ENCODE measurements around the gene GID8. TPM values are rescaled to one million over a fixed set of nuclear protein-coding genes. Genes with fewer than 3 reads are reported as not detected.

The GID8 gene
- total and polyA plus RNA-seq, 2 of the 13 experiments (the other 11 are each of a cell fraction or from before 2014, with no cell fraction given): 39.6 to 59.8 TPM

DNA sequence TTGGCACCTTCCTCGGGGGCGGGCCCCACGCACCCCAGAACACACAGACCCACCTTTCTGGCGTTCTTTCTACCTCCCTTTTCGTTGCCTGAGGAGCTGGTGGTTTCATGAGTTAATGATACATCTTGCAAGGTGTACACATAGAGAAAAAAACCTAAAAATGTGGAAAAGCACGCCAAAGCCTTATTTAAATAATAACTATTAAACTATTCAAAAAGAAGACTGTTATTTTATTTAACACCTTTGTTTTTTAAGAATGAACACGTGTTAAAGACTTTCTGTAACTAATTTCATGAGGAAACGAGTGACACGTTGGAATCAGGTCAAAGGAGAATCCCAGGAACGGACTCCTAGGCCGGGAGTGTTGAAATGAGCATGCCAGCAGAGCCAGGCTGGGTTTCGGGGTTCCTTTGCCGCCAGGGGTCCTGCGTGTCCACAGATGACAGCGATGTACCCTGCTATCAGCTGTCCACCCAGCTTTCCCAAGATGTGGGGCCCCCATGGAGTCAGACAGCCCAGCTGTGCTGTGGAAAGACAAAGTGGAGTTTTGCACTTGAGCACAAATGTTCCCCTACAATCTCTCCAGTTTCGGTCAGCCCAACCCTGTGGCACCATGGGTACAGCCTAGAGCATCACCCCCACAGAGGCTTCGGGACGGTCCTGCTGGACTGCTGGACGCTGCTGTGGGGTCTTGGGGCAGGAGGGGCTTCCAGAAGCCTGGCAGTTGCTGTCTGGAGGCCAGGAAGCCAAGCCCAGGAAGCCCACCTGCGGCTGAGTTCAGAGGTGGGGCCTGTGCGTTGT, 30.6 kb downstream of the GID8 start (continued):
- TF ChIP-seq, protein P1, sequence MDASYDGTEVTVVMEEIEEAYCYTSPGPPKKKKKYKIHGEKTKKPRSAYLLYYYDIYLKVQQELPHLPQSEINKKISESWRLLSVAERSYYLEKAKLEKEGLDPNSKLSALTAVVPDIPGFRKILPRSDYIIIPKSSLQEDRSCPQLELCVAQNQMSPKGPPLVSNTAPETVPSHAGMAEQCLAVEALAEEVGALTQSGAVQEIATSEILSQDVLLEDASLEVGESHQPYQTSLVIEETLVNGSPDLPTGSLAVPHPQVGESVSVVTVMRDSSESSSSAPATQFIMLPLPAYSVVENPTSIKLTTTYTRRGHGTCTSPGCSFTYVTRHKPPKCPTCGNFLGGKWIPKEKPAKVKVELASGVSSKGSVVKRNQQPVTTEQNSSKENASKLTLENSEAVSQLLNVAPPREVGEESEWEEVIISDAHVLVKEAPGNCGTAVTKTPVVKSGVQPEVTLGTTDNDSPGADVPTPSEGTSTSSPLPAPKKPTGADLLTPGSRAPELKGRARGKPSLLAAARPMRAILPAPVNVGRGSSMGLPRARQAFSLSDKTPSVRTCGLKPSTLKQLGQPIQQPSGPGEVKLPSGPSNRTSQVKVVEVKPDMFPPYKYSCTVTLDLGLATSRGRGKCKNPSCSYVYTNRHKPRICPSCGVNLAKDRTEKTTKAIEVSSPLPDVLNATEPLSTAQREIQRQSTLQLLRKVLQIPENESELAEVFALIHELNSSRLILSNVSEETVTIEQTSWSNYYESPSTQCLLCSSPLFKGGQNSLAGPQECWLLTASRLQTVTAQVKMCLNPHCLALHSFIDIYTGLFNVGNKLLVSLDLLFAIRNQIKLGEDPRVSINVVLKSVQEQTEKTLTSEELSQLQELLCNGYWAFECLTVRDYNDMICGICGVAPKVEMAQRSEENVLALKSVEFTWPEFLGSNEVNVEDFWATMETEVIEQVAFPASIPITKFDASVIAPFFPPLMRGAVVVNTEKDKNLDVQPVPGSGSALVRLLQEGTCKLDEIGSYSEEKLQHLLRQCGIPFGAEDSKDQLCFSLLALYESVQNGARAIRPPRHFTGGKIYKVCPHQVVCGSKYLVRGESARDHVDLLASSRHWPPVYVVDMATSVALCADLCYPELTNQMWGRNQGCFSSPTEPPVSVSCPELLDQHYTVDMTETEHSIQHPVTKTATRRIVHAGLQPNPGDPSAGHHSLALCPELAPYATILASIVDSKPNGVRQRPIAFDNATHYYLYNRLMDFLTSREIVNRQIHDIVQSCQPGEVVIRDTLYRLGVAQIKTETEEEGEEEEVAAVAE (CRISPR knock-in tag; IDR thresholded peaks at IDR 0.05; ENCODE audit: borderline replicate concordance): peak; percentile 21; the same call in 1 of the 2 replicates
- TF ChIP-seq ZNF10 (CRISPR knock-in tag; IDR thresholded peaks at IDR 0.05; ENCODE audit: borderline replicate concordance, low read depth) (no peak), MED13 (CRISPR knock-in tag; IDR thresholded peaks at IDR 0.05) (peak; percentile 14; the same call in 1 of the 2 replicates), TOPORS (CRISPR knock-in tag; IDR thresholded peaks at IDR 0.05) (peak; percentile 61; the same call in 1 of the 2 replicates), ZSCAN31 (CRISPR knock-in tag; IDR thresholded peaks at IDR 0.05; ENCODE audit: low read depth) (peak; percentile 81), ZBTB10 (CRISPR knock-in tag; IDR thresholded peaks at IDR 0.05; ENCODE audit: borderline replicate concordance) (peak; percentile 89; the same call in 1 of the 2 replicates), JUND (CRISPR knock-in tag; IDR thresholded peaks at IDR 0.05) (no peak), NRL (CRISPR knock-in tag; IDR thresholded peaks at IDR 0.05; ENCODE audit: borderline replicate concordance) (peak; percentile 76; the same call in 1 of the 2 replicates), HNF1A (IDR thresholded peaks at IDR 0.05; ENCODE audit: low read depth) (no peak), HNF1A (CRISPR knock-in tag; IDR thresholded peaks at IDR 0.05; ENCODE audit: borderline replicate concordance) (0 out of 2 replicates have a peak, but pooled peaks have one; percentile 25)
- TF ChIP-seq, protein P2, sequence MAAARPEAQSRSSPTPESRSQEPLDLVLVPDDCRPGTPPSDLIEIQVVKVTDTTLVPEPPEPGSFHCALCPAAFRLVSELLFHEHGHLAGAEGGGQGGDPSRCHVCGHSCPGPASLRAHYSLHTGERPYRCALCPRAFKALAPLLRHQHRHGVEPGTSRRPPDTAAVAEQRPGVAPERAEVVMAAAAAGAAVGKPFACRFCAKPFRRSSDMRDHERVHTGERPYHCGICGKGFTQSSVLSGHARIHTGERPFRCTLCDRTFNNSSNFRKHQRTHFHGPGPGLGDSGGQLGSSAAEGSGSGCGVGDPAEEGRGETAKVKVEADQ (CRISPR knock-in tag; IDR thresholded peaks at IDR 0.05; ENCODE audit: borderline replicate concordance): 0 out of 2 replicates have a peak, but pooled peaks have one; percentile 50
- TF ChIP-seq, protein P3, sequence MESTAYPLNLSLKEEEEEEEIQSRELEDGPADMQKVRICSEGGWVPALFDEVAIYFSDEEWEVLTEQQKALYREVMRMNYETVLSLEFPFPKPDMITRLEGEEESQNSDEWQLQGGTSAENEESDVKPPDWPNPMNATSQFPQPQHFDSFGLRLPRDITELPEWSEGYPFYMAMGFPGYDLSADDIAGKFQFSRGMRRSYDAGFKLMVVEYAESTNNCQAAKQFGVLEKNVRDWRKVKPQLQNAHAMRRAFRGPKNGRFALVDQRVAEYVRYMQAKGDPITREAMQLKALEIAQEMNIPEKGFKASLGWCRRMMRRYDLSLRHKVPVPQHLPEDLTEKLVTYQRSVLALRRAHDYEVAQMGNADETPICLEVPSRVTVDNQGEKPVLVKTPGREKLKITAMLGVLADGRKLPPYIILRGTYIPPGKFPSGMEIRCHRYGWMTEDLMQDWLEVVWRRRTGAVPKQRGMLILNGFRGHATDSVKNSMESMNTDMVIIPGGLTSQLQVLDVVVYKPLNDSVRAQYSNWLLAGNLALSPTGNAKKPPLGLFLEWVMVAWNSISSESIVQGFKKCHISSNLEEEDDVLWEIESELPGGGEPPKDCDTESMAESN (CRISPR knock-in tag; conservative IDR thresholded peaks at IDR 0.05): peak; percentile 45
